HG03280 (cell line): Measurements from ENCODE around the gene GNAL.
"Not testable (repeated sequence)": the region's sequence is repeated elsewhere in the genome, so short reads cannot be mapped to it uniquely, and the experiment has no call there.

ENCODE experiments used
- ATAC-seq: cut with Tn5 transposase; IDR thresholded peaks from one replicate; pipeline ENCODE4 v1.9.1; 2021; ENCODE audit warnings: mild to moderate bottlenecking, moderate library complexity; ENCODE audit not compliant: unreplicated experiment

GNAL gene

DNA sequence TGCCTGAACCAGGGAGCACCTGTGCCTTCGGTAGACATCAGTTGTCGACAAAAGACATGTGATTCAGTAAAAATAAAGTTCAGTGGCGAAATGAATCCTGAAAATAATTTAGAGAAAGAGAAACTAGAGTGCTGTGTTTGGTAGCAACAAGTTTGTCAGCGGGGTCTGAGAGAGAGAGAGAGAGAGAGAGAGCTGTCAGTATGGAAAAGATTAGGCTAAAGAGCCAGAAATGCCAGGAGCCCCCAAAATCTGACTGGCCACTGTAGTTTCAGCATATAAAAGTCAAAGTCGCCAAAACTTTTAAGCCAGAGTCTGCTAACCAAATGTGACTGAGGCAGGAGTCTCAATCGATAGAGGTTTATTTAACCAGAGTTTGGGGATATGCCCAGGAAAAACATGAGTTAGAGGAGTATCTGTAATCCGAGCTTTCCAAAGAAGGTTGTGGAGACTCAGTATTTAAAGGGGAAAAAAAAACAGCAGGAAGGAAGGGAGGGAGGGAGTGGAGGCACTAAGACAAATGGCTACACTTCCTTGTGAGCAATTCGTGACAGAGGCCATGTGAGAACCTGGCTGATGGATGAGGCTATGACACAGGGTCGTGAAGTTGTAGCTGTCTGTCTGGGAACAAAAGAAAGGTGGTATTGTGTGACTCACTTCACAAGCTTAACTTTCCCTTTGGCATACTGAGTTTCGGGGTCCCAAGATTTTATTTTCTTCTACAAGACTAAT lies 20.5 kb upstream of the GNAL start:
- no peak for ATAC-seq

DNA sequence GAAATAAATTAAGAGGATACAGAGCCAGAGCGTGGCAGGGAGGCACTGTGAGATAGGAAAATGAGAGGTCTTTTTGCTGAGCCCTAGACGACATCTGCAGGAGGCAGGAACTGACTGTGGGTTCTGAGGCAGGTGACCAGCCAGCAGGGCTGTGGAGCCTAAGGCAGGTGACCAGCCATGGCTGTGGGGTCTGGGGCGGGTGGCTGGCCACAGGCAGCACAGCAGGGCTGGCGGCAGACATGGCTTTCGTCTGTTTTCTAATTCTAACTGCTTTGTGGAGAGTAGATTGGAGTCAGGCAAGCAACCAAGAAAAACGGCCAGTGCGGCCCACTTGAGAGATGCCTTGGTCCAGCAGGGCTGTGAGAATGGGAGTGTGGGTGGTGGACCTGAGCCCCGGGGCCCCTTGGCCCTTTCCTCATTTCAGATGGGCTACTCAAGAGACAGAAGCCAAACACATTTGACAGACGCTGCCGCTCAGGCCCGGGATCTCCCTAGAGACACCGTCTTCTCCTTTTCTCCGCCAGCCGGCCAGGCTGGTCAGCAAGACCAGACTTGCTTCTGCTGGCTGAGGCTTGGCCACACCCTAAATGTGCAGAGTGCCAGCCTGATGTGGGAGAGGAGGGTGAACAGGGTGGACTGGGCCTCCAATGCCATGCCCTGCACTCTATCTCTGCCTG lies 19.7 kb upstream of the GNAL start:
- no peak for ATAC-seq

DNA sequence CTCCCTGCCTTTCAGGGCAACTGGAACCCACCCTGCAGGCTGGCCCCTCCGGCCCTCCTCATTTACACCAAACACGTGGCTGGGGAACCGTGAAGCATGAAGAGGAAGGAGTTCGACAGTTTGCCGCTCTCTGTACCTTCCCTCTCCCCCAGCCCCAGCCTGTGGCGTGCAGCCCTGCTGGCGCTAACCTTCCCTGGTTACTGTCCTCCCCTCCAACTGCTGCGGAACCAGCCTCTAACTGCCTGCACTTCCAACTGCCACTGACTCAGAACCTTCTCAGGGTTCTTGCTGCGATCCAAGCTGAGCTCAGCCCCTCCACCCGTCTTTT lies 19.2 kb upstream of the GNAL start:
- no peak for ATAC-seq

DNA sequence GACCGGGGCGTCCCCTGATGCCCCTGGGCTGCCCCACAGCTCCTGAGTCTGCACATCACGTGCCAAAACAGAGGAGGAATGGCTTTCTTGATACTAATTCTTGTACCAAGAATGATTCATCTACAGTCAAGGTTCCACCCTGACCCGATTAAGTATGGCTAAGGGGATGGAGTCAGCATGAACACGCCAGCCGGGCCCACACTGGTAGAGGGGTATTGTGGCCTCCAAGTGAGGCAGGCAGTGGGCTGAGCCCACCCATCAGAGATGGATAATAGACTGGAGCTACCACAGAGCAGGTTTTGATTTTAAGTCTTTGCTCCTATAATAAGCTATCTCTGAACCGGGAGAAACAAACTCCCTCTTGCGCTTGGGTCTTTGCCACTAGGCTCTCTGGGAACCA lies 17.9 kb upstream of the GNAL start:
- ATAC-seq = no peak

DNA sequence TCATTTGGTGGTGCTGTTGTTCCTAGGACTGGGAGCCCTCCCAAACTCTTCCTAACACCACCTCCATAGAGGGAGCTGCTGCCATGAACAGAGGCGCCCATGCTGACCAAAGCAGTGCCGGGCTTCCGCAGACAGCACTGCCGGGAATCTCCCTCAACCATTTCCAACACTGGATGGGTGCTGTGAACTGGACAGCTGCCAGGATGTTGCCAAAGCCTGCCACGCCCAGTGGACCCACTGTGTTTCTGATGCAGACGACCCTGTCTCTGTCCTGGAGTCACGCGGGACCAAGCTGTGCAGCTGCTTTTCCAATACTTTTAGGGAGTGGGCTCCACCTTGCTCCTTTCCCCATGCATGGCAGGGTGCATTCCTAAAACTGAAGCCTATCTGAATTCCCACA lies 16.9 kb upstream of the GNAL start:
- ATAC-seq = no peak

DNA sequence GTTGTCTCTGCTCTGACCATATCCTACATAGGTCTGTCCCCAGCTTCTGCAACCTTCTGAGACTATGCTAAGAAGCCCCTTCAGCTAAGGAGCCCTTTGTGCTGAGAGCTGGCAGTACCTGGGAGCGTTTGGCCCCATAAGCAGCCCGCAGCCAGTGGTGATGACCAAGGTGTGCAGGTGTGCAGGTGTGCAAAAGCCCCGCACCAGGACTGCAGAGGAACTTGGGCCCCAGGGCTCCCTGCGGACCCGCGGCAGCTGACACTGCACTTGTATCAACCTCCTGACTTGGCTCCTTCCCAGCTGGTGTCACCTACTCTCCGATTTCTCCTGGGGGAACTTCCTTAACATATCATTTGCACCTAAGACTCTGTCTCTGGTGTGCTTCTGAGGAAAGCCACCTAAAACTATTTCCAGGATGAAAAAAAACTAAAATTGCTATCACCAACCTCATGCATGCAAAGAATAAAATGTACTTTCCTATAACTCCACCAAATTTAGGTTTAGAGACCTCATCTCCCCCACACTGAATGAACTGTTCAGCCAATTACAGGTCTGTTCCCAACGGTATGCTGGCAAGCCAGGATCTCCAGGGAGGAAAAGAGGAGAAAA lies 16.1 kb upstream of the GNAL start:
- ATAC-seq = no peak

DNA sequence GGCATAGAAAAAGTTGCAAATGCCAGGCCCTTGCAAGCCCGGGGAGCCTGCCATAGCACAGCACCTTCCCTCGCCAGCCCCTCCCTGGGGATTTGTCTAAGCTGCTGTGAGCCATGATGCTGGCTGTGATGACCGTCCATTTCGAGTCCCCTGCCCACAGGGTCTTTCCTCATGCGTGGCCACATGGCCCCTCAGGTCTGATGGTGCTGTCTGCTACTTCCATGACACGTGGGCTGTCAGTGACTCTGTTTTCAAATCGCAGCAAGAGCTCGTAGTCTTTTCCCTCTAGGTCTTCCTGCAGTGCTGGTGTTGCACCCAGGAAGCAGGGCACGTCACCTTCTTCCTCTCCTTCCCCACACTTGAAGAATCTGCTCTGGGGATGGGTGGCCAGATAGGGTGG lies 15.5 kb upstream of the GNAL start:
- ATAC-seq = no peak

DNA sequence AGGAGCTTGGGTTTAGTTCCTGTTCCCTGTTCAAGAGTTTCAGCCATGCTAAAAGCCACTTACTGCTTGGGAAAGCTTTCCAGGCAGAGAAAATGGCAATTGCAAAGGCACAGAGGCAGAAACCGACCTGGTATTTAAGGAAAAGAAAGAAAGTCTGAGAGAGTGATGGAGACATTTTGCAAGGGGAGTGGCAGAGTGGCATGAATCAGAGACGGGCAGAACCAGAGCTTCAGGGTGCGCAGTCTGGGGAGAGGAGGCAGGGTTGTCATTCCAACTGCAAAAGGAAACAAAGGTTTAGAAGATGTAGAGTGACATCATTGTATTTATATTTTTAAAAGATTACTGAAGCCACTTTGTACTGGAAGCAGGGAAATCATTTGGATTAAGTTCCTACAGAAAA lies 14.9 kb upstream of the GNAL start:
- ATAC-seq = no peak

DNA sequence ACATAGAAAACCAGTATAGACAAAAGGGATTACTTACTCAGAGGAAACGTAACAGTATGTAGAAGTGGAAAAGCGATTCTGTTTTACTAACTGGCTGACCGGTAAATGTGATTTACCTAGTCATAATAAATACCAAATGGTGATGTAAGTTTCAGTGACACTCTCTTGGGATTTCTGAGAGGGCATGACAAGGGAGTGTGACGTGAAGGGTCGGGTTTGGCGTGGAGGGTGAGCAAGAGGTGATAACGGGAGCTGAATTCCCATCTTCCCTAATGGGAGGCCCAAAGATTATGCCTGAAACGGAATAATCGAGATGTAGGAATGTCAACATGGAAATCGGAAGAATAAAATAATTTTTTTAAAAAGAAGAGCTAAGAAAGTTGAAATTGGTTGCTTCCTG lies 12.7 kb upstream of the GNAL start:
- no peak for ATAC-seq

DNA sequence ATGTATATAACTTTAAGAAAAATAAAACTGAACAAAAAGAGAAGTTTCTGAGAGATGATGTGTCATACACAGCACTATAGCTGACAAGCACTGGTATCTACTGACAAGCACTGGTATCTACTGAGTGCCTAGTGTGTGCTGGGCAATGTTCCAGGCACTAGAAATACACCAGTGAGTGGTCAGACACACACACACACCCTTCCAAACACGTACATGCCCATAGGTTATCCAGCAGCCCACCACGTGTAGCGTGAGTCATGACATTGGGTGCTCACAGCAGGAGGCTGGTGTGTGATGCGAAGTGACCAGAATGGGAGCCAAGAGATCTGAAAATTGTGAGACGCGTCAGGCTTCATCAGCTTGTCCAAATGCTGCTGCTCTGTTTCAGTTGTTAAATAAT lies 12.2 kb upstream of the GNAL start:
- no peak for ATAC-seq

DNA sequence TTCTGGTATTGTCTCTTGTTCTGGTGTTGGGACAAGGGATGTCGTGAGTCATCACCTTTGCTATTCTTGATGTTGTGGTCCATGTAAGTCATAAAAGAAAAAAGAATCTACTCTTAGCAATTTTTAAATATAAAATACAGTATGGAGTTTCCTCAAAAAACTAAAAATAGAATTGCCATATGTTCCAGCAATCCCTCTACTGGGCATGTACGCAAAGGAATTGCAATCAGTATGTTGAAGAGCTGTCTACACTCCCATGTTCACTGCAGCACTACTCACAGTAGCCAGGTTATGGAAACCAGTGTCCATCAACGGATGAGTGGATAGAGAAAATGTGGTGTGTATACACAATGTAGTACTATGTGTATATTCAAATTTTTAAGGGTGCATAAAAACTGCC lies 10.9 kb upstream of the GNAL start:
- no peak for ATAC-seq

DNA sequence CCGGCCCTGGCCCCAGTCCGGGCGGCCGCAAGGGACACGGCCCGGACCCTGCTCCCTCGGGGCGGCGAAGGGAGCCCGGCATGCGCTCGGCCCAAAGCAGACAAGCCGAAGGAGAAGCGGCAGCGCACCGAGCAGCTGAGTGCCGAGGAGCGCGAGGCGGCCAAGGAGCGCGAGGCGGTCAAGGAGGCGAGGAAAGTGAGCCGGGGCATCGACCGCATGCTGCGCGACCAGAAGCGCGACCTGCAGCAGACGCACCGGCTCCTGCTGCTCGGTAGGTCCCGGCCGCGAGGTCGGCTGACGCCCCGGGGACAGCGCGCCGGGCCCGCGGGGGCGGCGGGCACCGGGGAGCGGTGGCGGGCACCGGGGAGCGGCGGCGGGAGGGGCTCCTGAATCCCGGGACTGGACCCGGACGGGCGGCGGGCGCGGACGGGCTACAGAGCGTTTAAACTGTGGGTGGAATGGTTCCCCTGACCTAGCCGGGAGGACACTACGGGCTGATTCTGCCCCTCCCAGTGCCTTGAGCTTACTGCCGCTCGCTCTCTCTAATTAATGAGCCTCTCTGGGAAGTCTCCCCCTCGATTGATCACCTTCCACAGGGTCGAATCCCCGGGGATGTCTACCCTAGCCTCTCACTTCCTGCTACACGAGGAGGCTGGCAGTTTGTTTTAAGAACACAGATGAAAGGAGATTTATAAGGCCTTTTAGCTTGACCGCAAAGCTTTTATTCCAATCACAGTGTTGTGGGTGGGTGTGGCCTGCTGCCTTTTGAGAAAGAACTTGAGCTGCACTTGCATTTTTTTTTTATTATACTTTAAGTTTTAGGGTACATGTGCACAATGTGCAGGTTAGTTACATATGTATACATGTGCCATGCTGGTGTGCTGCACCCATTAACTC lies 853 bp downstream of the GNAL start:
- peak; percentile 32 for ATAC-seq

DNA sequence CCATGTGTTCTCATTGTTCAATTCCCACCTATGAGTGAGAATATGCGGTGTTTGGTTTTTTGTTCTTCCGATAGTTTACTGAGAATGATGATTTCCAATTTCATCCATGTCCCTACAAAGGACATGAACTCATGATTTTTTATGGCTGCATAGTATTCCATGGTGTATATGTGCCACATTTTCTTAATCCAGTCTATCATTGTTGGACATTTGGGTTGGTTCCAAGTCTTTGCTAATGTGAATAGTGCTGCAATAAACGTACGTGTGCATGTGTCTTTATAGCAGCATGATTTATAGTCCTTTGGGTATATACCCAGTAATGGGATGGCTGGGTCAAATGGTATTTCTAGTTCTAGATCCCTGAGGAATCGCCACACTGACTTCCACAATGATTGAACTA lies 1.6 kb downstream of the GNAL start:
- not testable (repeated sequence) for ATAC-seq

DNA sequence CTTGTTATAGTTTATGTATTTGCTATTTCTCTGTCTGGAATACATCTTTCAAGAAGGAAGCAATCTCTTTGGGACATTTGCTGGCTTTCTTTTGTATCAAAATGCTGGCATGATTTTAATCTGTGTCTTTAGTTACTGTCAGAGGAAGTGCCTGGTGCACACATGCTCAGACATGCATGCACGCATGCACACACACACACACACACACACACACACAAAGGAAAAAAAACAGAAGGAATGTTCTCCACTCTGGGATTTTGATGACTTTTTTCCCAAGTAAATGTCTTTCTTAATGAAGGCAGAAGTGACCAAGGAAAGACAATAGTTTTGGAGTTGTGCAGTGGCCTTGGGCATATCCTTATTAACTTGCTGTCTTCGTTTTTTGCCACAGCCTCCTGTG lies 6.7 kb downstream of the GNAL start:
- ATAC-seq = no peak

DNA sequence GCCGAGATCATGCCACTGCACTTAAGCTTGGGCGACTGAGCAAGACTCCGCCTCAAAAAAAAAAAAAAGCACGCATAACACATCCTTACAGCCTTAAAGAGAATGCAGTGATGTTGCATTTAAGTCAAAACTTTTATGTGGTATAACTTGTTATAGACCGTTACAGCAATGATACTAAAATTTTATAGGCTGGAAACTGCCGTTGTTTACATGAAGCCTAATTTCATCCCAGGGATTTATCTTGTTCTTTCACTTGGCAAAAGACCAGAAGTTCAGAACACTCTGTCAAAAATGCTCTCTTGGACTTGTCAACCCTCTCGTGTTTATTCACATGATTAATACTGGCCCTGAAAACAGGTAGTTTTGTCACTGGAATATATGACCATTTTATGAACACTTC lies 7.4 kb downstream of the GNAL start:
- ATAC-seq = no peak

DNA sequence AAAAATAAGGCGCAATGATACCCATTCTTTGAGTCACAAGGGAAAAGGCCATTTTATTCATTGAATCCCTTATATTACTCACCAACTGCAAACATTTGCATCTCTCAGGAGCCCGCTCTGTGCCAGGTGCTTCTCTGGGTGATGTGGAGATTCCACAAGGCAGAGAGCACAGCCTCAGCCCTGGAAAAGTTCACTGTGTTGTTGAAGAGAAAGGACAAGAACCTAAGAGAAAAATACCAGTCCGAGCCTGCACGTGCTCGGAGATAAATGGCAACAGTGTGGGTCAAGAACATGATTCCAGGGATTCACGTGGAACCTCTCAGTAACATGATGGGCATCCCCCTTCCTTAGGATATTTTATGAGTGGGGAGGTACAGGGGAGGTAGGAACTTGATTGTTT lies 11.8 kb downstream of the GNAL start:
- no peak for ATAC-seq

DNA sequence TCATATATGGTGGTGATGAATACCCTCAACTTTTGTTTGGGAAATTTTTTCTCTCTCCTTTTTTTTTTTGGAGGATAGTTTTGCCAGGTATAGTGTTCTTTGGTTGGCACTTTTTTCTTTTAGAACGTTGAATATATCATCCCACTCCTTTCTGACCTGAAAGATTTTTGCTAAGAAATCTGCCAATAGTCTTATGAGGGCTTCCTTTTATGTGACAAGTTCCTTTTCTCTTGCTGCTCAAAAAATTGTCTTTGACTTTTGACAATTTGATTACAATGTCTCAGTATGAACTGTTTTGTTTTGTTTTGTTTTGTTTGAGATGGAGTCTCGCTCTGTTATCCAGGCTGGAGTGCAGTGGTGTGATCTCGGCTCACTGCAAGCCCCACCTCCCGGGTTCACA lies 21.5 kb downstream of the GNAL start:
- no peak for ATAC-seq

DNA sequence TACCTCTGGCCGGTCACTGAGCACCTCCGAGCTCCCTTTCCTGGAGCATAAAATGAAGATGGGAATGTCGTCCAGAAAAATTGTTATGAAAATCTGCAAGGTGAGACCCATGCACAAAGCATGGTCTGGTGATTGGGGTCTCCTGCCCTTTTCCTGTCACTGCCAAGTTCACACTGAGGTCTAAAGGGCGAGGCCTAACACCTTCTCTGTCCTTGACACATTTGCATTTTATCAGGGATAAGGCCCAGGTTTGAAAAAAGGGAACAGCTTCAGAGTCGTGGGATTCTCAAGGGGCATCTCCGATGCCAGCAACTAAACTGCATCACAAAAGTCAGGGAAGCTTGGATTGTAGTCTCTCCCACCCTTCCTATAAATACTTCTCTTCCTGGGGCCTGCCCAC lies 24.7 kb downstream of the GNAL start:
- ATAC-seq = no peak

DNA sequence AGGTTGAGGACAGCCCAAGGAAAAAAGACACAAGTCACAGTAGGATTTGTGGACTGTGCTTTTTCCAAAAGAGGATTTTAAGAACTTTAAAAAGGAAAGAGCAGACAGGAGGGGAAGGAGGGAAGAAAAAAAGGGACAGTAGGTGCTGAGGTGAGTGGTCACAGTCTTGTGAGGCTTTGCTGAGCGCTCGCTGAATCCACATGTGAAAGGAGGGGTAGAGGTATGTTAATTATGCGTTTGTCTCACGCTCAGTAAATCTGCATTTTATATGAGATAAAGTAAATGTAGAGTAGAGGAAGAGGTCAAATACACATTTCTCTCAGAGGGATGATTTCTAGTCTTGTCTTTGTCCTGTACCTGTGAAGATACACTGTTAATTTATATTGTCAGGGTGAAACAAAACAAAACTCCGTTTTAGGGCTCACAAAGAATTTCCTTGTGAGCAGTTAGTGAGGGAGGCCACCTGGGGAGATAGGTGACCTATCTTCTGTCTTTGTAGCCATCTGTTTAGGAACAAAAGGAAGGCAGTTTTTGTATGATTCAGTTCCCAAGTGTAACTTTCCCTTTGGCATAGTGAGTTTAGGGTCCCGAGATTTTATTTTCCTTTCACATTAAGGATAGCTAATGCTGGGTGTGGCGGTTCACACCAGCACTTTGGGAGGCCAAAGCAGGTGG lies 25.3 kb downstream of the GNAL start:
- ATAC-seq = no peak

DNA sequence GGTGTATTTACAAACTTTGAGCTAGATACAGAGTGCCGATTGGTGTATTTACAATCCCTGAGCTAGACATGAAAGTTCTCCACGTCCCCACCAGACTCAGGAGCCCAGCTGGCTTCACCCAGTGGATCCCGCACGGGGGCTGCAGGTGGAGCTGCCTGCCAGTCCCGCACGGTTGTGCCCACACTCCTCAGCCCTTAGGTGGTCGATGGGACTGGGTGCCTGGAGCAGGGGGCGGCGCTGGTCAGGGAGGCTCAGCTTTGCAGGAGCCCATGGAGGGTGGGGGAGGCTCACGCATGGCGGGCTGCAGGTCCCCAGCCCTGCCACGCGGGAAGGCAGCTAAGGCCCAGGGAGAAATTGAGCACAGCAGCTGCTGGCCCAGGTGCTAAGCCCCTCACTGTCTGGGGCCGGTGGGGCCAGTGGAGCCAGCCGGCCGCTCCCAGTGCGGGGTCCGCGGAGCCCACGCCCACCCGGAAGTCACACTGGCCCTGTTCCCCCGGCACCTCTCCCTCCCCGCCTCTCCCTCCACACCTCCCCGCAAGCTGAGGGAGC lies 27.8 kb downstream of the GNAL start:
- not testable (repeated sequence) for ATAC-seq

DNA sequence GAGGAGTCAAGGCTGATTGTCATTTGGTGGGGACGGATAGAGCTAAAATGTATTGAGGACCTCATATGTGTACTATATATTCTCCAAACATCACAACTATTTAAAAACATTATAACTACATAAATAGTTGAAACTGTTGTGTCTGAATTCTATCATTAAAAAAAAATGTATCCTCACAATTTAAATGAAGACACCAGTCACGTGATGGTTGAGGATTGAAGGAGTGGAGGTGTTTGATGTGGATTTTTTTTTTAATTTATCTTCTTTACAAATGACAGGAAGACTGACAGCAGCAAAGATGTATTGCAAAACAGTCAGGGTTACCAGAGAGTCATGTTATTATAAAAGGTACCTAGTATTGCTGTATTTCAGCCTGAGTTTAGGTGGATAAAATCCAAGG lies 30.0 kb downstream of the GNAL start:
- no peak for ATAC-seq
